ENCODE measurements around the gene FKBP5.

Gene FKBP5

GRCh38 chr6:35724471-35724870 lies 35.8 kb upstream of the FKBP5 start:
- peaks cover 49% of the 10 kb centered on the region for H3K4me1 ChIP-seq (ENCODE audit: insufficient read depth, low read length)
- H2AFZ ChIP-seq (ENCODE audit: low read depth, low read length) = no peak overlapping the region
- no peaks in the 10 kb centered on the region for H3K36me3 ChIP-seq (ENCODE audit: insufficient read depth, low read length)
- H3K27me3 ChIP-seq (ENCODE audit: insufficient read depth, low read length, poor library complexity) = peaks cover 42% of the 10 kb centered on the region
- no peaks in the 10 kb centered on the region for H3K9me3 ChIP-seq (ENCODE audit: insufficient read depth, low read length, severe bottlenecking)
- H3K79me2 ChIP-seq (ENCODE audit: insufficient read depth, low read length) = no peaks in the 10 kb centered on the region
- H4K20me1 ChIP-seq (ENCODE audit: insufficient read depth, low read length) = peaks cover 40% of the 10 kb centered on the region
- no peak overlapping the region for H3K4me3 ChIP-seq (ENCODE audit: low read depth in 1 of 2, low read length in 2 of 2)
- H3K9ac ChIP-seq (ENCODE audit: low read depth, low read length) = no peak overlapping the region
- no peak overlapping the region for H3K4me2 ChIP-seq (ENCODE audit: insufficient read depth, low read length)
- TF ChIP-seq EZH2 (IDR thresholded peaks at IDR 0.05; ENCODE audit: borderline replicate concordance, low read depth, low read length, severe bottlenecking) (no peak), CTCF (IDR thresholded peaks at IDR 0.05; ENCODE audit: borderline replicate concordance, extremely low read depth, low read length, poor library complexity, severe bottlenecking) (no peak)
- no peak for DNase-seq
- ATAC-seq (ENCODE audit: insufficient read depth, low read depth) = no peak
- no peak overlapping the region for H3K27ac ChIP-seq (ENCODE audit: low read length)

- Histone ChIP-seq H3K4me1 (ENCODE audit: insufficient read depth, low read length) (peaks cover 49% of the 10 kb centered on the region), H3K27me3 (ENCODE audit: insufficient read depth, low read length, poor library complexity) (peaks cover 44% of the 10 kb centered on the region), H3K9me3 (ENCODE audit: insufficient read depth, low read length, severe bottlenecking) (no peaks in the 10 kb centered on the region), H3K36me3 (ENCODE audit: insufficient read depth, low read length) (no peaks in the 10 kb centered on the region), H3K4me3 (ENCODE audit: low read depth in 1 of 2, low read length in 2 of 2) (no peak overlapping the region), H3K9ac (ENCODE audit: low read depth, low read length) (no peak overlapping the region), H3K27ac (ENCODE audit: low read length) (no peak overlapping the region), H2AFZ (ENCODE audit: low read depth, low read length) (no peak overlapping the region), H3K79me2 (ENCODE audit: insufficient read depth, low read length) (no peaks in the 10 kb centered on the region), H4K20me1 (ENCODE audit: insufficient read depth, low read length) (peaks cover 37% of the 10 kb centered on the region), H3K4me2 (ENCODE audit: insufficient read depth, low read length) (no peak overlapping the region)
- DNase-seq (no peak), ATAC-seq (ENCODE audit: insufficient read depth, low read depth) (no peak)
- TF ChIP-seq CTCF (IDR thresholded peaks at IDR 0.05; ENCODE audit: borderline replicate concordance, extremely low read depth, low read length, poor library complexity, severe bottlenecking) = no peak
- TF ChIP-seq EZH2 (IDR thresholded peaks at IDR 0.05; ENCODE audit: borderline replicate concordance, low read depth, low read length, severe bottlenecking) = no peak
Observed at GRCh38 chr6:35724059-35724458, 35.3 kb upstream of the FKBP5 start.

- H3K4me1 ChIP-seq (ENCODE audit: insufficient read depth, low read length) = peaks cover 49% of the 10 kb centered on the region
- no peak for DNase-seq
- no peak overlapping the region for H3K4me2 ChIP-seq (ENCODE audit: insufficient read depth, low read length)
- no peaks in the 10 kb centered on the region for H3K36me3 ChIP-seq (ENCODE audit: insufficient read depth, low read length)
- peaks cover 48% of the 10 kb centered on the region for H3K27me3 ChIP-seq (ENCODE audit: insufficient read depth, low read length, poor library complexity)
- no peak overlapping the region for H2AFZ ChIP-seq (ENCODE audit: low read depth, low read length)
- H3K79me2 ChIP-seq (ENCODE audit: insufficient read depth, low read length) = no peaks in the 10 kb centered on the region
- no peak overlapping the region for H3K27ac ChIP-seq (ENCODE audit: low read length)
- H3K4me3 ChIP-seq (ENCODE audit: low read depth in 1 of 2, low read length in 2 of 2) = no peak overlapping the region
- no peak for ATAC-seq (ENCODE audit: insufficient read depth, low read depth)
- TF ChIP-seq EZH2 (IDR thresholded peaks at IDR 0.05; ENCODE audit: borderline replicate concordance, low read depth, low read length, severe bottlenecking) (no peak), CTCF (IDR thresholded peaks at IDR 0.05; ENCODE audit: borderline replicate concordance, extremely low read depth, low read length, poor library complexity, severe bottlenecking) (no peak)
- peaks cover 32% of the 10 kb centered on the region for H4K20me1 ChIP-seq (ENCODE audit: insufficient read depth, low read length)
- no peaks in the 10 kb centered on the region for H3K9me3 ChIP-seq (ENCODE audit: insufficient read depth, low read length, severe bottlenecking)
- no peak overlapping the region for H3K9ac ChIP-seq (ENCODE audit: low read depth, low read length)
Observed at GRCh38 chr6:35723587-35723986, 34.9 kb upstream of the FKBP5 start.

All from DND-41 (cell line).